Measurements from ENCODE around the gene DSP.

DNA sequence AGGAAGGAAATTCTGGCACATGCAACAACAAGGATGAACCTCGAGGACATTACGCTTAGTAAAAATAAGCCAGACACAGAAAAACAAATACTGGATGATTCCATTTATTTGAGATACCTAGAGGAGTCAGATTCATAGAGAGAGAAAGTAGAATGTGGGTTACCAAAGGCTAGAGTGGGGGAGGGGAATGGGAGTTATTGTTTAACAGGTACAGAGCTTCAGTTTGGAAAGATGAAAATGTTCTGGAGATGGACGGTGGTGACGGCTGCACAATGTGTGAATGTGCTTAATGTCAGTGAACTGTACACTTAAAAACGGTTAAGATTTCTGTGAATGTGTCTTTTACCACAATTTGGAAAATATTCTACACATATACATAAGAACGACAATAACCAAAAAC lies 33.9 kb upstream of the DSP start:
- TF ChIP-seq, protein P1, sequence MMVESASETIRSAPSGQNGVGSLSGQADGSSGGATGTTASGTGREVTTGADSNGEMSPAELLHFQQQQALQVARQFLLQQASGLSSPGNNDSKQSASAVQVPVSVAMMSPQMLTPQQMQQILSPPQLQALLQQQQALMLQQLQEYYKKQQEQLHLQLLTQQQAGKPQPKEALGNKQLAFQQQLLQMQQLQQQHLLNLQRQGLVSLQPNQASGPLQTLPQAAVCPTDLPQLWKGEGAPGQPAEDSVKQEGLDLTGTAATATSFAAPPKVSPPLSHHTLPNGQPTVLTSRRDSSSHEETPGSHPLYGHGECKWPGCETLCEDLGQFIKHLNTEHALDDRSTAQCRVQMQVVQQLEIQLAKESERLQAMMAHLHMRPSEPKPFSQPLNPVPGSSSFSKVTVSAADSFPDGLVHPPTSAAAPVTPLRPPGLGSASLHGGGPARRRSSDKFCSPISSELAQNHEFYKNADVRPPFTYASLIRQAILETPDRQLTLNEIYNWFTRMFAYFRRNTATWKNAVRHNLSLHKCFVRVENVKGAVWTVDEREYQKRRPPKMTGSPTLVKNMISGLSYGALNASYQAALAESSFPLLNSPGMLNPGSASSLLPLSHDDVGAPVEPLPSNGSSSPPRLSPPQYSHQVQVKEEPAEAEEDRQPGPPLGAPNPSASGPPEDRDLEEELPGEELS (CRISPR knock-in tag; IDR thresholded peaks at IDR 0.05) = no peak
- TF ChIP-seq, protein P2, sequence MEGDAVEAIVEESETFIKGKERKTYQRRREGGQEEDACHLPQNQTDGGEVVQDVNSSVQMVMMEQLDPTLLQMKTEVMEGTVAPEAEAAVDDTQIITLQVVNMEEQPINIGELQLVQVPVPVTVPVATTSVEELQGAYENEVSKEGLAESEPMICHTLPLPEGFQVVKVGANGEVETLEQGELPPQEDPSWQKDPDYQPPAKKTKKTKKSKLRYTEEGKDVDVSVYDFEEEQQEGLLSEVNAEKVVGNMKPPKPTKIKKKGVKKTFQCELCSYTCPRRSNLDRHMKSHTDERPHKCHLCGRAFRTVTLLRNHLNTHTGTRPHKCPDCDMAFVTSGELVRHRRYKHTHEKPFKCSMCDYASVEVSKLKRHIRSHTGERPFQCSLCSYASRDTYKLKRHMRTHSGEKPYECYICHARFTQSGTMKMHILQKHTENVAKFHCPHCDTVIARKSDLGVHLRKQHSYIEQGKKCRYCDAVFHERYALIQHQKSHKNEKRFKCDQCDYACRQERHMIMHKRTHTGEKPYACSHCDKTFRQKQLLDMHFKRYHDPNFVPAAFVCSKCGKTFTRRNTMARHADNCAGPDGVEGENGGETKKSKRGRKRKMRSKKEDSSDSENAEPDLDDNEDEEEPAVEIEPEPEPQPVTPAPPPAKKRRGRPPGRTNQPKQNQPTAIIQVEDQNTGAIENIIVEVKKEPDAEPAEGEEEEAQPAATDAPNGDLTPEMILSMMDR (IDR thresholded peaks at IDR 0.05) = no peak
- no peak for TF ChIP-seq ZNF232 (CRISPR knock-in tag; IDR thresholded peaks at IDR 0.05)
- TF ChIP-seq, protein P3, sequence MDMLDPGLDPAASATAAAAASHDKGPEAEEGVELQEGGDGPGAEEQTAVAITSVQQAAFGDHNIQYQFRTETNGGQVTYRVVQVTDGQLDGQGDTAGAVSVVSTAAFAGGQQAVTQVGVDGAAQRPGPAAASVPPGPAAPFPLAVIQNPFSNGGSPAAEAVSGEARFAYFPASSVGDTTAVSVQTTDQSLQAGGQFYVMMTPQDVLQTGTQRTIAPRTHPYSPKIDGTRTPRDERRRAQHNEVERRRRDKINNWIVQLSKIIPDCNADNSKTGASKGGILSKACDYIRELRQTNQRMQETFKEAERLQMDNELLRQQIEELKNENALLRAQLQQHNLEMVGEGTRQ (CRISPR knock-in tag; IDR thresholded peaks at IDR 0.05) = no peak
- TF ChIP-seq, protein P4, sequence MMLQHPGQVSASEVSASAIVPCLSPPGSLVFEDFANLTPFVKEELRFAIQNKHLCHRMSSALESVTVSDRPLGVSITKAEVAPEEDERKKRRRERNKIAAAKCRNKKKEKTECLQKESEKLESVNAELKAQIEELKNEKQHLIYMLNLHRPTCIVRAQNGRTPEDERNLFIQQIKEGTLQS (CRISPR knock-in tag; conservative IDR thresholded peaks at IDR 0.05) = no peak
- TF ChIP-seq CBFB (CRISPR knock-in tag; IDR thresholded peaks at IDR 0.05; ENCODE audit: low read depth) = no peak
- TF ChIP-seq NFATC4 (CRISPR knock-in tag; IDR thresholded peaks at IDR 0.05) = no peak
- no peak for TF ChIP-seq GABPB1 (CRISPR knock-in tag; IDR thresholded peaks at IDR 0.05)
- no peak for TF ChIP-seq ZNF317 (CRISPR knock-in tag; IDR thresholded peaks at IDR 0.05; ENCODE audit: borderline replicate concordance, low read depth)
- TF ChIP-seq, protein P5, sequence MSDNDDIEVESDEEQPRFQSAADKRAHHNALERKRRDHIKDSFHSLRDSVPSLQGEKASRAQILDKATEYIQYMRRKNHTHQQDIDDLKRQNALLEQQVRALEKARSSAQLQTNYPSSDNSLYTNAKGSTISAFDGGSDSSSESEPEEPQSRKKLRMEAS (CRISPR knock-in tag; IDR thresholded peaks at IDR 0.05) = no peak
